ENCODE data around the gene MACROD2. TPM values are rescaled to one million over a fixed set of nuclear protein-coding genes. Genes with fewer than 3 reads are reported as not detected.

Gene MACROD2
- total RNA-seq, 1 donor from 2014 or later: 2.4 TPM

DNA sequence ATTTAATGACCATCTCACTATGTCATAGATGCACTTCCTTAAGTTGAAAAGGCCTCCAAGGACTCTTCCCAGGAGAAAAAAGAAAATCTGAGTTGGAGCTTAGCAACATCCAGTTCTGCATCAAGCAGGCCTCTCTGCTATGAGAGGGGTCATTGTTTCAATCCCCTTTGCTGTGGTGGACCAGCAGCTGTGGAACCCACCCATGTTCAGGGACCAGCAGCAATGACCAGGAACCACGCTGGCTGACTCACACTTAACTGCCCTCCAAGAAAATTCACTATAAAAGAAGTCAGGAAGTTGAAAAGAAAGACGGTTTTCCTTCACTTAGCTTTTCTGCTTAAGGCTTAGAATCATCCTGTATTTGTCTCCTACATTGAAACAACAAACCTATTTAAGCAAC lies 1404.5 kb downstream of the MACROD2 start:
- H4K20me1 ChIP-seq (ENCODE audit: insufficient read depth, low read length): no peaks in the 10 kb centered on the region
- DNase-seq (ENCODE audit: low read depth): no peak
- H3K4me2 ChIP-seq (ENCODE audit: low read length): no peak overlapping the region
- no peaks in the 10 kb centered on the region for H3K79me2 ChIP-seq (ENCODE audit: insufficient read depth, low read length)
- no peaks in the 10 kb centered on the region for H3K36me3 ChIP-seq (ENCODE audit: insufficient read depth, low read length)
- no peak overlapping the region for H3K9ac ChIP-seq (ENCODE audit: low read length)
- Mint-ChIP-seq H3K4me1 (ENCODE audit: low read depth, unreplicated experiment) (peaks cover 7% of the 10 kb centered on the region), H3K36me3 (ENCODE audit: low read depth, unreplicated experiment) (no peaks in the 10 kb centered on the region), H3K27ac (ENCODE audit: unreplicated experiment) (no peak overlapping the region), H3K9me3 (ENCODE audit: unreplicated experiment) (no peaks in the 10 kb centered on the region), H3K27me3 (ENCODE audit: low read depth, unreplicated experiment) (no peaks in the 10 kb centered on the region), H3K4me3 (ENCODE audit: unreplicated experiment) (no peak overlapping the region)
- H3K27me3 ChIP-seq (ENCODE audit: insufficient read depth, low read length): no peaks in the 10 kb centered on the region
- no peaks in the 10 kb centered on the region for H3K4me1 ChIP-seq (ENCODE audit: insufficient read depth, low read length)
- FAIRE-seq: no peak
- no peak overlapping the region for H3K27ac ChIP-seq (ENCODE audit: low read depth, low read length)
- H2AFZ ChIP-seq (ENCODE audit: low read depth, low read length): no peak overlapping the region
- H3K4me3 ChIP-seq (ENCODE audit: insufficient read depth, low read depth, low read length): no peak overlapping the region
- TF ChIP-seq EZH2 (IDR thresholded peaks at IDR 0.05; ENCODE audit: insufficient read depth, low read length): no peak
- H3K9me3 ChIP-seq (ENCODE audit: insufficient read depth, low read depth, low read length): no peaks in the 10 kb centered on the region

DNA sequence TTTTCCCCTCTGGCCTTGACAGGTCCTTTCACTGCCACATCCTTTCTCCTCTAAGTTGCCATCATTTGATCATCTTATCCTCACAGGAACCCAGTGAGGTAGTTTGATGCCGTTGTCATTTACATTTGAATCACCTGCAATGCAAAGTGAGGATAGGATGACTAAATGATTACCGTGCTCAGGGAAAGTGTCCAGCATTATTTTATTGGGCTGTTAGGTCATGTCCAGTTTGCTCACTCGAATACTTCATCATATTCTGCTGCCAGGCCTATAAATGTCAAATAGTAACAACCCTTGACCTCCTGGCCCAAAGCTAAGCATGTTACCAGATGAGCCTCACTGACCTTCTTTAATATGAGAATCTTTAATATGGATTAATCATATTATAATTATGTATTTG lies 1410.8 kb downstream of the MACROD2 start:
- Histone ChIP-seq H4K20me1 (ENCODE audit: insufficient read depth, low read length) (no peaks in the 10 kb centered on the region), H3K4me2 (ENCODE audit: low read length) (no peak overlapping the region), H3K9ac (ENCODE audit: low read length) (no peak overlapping the region), H2AFZ (ENCODE audit: low read depth, low read length) (no peak overlapping the region), H3K36me3 (ENCODE audit: insufficient read depth, low read length) (no peaks in the 10 kb centered on the region), H3K27me3 (ENCODE audit: insufficient read depth, low read length) (no peaks in the 10 kb centered on the region), H3K9me3 (ENCODE audit: insufficient read depth, low read depth, low read length) (no peaks in the 10 kb centered on the region), H3K4me3 (ENCODE audit: insufficient read depth, low read depth, low read length) (no peak overlapping the region), H3K4me1 (ENCODE audit: insufficient read depth, low read length) (no peaks in the 10 kb centered on the region), H3K27ac (ENCODE audit: low read depth, low read length) (no peak overlapping the region), H3K79me2 (ENCODE audit: insufficient read depth, low read length) (no peaks in the 10 kb centered on the region)
- no peak overlapping the region for H3K4me3 Mint-ChIP-seq (ENCODE audit: unreplicated experiment)
- DNase-seq (ENCODE audit: low read depth) (no peak), FAIRE-seq (no peak)
- no peaks in the 10 kb centered on the region for H3K27me3 Mint-ChIP-seq (ENCODE audit: low read depth, unreplicated experiment)
- H3K4me1 Mint-ChIP-seq (ENCODE audit: low read depth, unreplicated experiment): no peaks in the 10 kb centered on the region
- no peak overlapping the region for H3K27ac Mint-ChIP-seq (ENCODE audit: unreplicated experiment)
- H3K9me3 Mint-ChIP-seq (ENCODE audit: unreplicated experiment): no peaks in the 10 kb centered on the region
- H3K36me3 Mint-ChIP-seq (ENCODE audit: low read depth, unreplicated experiment): no peaks in the 10 kb centered on the region
- TF ChIP-seq, protein P1, sequence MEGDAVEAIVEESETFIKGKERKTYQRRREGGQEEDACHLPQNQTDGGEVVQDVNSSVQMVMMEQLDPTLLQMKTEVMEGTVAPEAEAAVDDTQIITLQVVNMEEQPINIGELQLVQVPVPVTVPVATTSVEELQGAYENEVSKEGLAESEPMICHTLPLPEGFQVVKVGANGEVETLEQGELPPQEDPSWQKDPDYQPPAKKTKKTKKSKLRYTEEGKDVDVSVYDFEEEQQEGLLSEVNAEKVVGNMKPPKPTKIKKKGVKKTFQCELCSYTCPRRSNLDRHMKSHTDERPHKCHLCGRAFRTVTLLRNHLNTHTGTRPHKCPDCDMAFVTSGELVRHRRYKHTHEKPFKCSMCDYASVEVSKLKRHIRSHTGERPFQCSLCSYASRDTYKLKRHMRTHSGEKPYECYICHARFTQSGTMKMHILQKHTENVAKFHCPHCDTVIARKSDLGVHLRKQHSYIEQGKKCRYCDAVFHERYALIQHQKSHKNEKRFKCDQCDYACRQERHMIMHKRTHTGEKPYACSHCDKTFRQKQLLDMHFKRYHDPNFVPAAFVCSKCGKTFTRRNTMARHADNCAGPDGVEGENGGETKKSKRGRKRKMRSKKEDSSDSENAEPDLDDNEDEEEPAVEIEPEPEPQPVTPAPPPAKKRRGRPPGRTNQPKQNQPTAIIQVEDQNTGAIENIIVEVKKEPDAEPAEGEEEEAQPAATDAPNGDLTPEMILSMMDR (IDR thresholded peaks at IDR 0.05; ENCODE audit: insufficient read depth, low read depth, low read length): no peak
- no peak for TF ChIP-seq EZH2 (IDR thresholded peaks at IDR 0.05; ENCODE audit: insufficient read depth, low read length)

DNA sequence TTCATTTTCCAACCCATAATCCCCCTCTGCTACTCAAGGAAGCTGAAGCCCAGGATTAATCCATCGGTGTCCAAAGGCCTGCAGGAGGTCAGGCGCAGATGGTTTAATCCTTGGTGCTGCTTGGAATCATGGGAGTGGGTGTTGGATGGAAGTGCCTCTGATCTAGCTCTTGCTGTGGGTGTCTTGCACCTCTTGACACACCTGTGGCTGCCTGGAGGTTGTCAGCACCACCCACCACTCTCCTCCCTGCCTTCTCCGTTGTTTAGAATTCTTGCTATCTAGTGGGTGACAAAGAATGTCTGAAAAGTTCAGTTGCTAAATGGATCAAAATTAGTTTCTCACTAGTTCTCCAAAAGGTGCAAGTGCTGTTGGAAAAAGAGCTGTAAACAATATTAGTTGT lies 1416.5 kb downstream of the MACROD2 start:
- no peak for DNase-seq (ENCODE audit: low read depth)
- no peaks in the 10 kb centered on the region for H3K9me3 Mint-ChIP-seq (ENCODE audit: unreplicated experiment)
- no peaks in the 10 kb centered on the region for H4K20me1 ChIP-seq (ENCODE audit: insufficient read depth, low read length)
- H3K4me1 Mint-ChIP-seq (ENCODE audit: low read depth, unreplicated experiment): no peaks in the 10 kb centered on the region
- H2AFZ ChIP-seq (ENCODE audit: low read depth, low read length): no peak overlapping the region
- no peak for FAIRE-seq
- no peaks in the 10 kb centered on the region for H3K27me3 ChIP-seq (ENCODE audit: insufficient read depth, low read length)
- no peak overlapping the region for H3K9ac ChIP-seq (ENCODE audit: low read length)
- no peaks in the 10 kb centered on the region for H3K4me1 ChIP-seq (ENCODE audit: insufficient read depth, low read length)
- H3K27ac ChIP-seq (ENCODE audit: low read depth, low read length): no peak overlapping the region
- H3K4me3 ChIP-seq (ENCODE audit: insufficient read depth, low read depth, low read length): no peak overlapping the region
- H3K79me2 ChIP-seq (ENCODE audit: insufficient read depth, low read length): no peaks in the 10 kb centered on the region
- H3K27me3 Mint-ChIP-seq (ENCODE audit: low read depth, unreplicated experiment): no peaks in the 10 kb centered on the region
- H3K27ac Mint-ChIP-seq (ENCODE audit: unreplicated experiment): no peak overlapping the region
- H3K4me3 Mint-ChIP-seq (ENCODE audit: unreplicated experiment): no peak overlapping the region
- H3K4me2 ChIP-seq (ENCODE audit: low read length): no peak overlapping the region
- TF ChIP-seq EZH2 (IDR thresholded peaks at IDR 0.05; ENCODE audit: insufficient read depth, low read length): no peak
- TF ChIP-seq, protein P1 (IDR thresholded peaks at IDR 0.05; ENCODE audit: insufficient read depth, low read depth, low read length): no peak
- no peaks in the 10 kb centered on the region for H3K36me3 ChIP-seq (ENCODE audit: insufficient read depth, low read length)
- no peaks in the 10 kb centered on the region for H3K36me3 Mint-ChIP-seq (ENCODE audit: low read depth, unreplicated experiment)
- no peaks in the 10 kb centered on the region for H3K9me3 ChIP-seq (ENCODE audit: insufficient read depth, low read depth, low read length)
